GM12864 (cell line): ENCODE measurements around the gene SGK1.

Source experiments
- DNase-seq: peaks from one replicate; pipeline ENCODE4 v3.0.0-alpha.2; 2011; ENCODE audit warnings: low read depth
- H3K4me3 ChIP-seq: 2 replicates; pipeline ENCODE4 v1.5.1; 2011; ENCODE audit warnings: mild to moderate bottlenecking, low read depth, low read length, control low read depth
- TF ChIP-seq, protein P1 (sequence below): IDR thresholded peaks from 2 replicates; pipeline ENCODE4 v1.5.1; 2011; ENCODE audit warnings: low read depth, mild to moderate bottlenecking, moderate library complexity, low read length, control low read depth, inconsistent platforms; ENCODE audit errors: missing control alignments

SGK1 gene

DNA sequence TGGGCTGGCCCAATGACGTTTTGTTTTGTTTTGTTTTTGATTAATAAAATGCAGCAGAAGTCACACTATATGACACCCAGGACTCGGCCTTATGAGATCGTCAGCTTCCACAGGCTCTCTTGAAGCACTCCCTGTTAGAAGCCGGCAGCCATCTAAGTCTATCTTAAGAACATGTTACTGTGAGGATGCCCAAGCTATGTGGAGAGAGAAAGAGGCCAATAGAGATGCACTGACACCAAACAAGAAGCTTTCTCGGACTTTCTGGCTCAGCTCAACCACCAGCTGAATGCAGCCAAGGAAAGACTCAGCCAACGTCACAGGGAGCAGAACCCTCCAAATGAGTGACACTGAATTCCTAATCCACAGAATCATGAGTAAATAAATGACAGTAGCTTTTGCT is 14.0 kb downstream of the SGK1 start:
- no peak for DNase-seq
- TF ChIP-seq, protein P1, sequence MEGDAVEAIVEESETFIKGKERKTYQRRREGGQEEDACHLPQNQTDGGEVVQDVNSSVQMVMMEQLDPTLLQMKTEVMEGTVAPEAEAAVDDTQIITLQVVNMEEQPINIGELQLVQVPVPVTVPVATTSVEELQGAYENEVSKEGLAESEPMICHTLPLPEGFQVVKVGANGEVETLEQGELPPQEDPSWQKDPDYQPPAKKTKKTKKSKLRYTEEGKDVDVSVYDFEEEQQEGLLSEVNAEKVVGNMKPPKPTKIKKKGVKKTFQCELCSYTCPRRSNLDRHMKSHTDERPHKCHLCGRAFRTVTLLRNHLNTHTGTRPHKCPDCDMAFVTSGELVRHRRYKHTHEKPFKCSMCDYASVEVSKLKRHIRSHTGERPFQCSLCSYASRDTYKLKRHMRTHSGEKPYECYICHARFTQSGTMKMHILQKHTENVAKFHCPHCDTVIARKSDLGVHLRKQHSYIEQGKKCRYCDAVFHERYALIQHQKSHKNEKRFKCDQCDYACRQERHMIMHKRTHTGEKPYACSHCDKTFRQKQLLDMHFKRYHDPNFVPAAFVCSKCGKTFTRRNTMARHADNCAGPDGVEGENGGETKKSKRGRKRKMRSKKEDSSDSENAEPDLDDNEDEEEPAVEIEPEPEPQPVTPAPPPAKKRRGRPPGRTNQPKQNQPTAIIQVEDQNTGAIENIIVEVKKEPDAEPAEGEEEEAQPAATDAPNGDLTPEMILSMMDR: no peak
- H3K4me3 ChIP-seq: no peak overlapping the region

GRCh38 chr6:134299236-134299635 is 18.7 kb downstream of the SGK1 start:
- no peak overlapping the region for H3K4me3 ChIP-seq
- TF ChIP-seq, protein P1: no peak
- no peak for DNase-seq

DNA sequence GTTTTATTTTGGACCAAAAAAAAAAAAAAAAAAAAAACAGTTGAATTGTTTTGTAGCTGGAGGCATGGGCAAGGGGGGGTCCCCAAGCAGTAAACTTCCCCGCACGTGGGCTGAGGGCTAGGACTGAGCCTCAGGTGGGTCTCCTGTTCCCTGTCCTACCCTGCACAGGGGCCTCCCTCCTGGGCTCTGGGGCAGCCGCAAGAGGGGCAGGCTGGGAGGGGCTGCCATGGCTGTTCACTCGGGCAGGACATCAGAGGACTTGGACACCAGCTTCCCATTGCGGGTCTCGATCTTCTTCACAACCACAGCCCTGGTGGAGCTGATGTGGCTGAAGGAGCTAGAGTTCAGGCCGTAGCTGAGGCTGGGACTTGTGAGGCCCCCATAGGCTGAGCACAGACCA is 21.1 kb downstream of the SGK1 start:
- DNase-seq: no peak
- H3K4me3 ChIP-seq: no peak overlapping the region
- TF ChIP-seq, protein P1: no peak

GRCh38 chr6:134295953-134296553 is 21.9 kb downstream of the SGK1 start:
- peak; percentile 40 for DNase-seq
- no peak overlapping the region for H3K4me3 ChIP-seq
- TF ChIP-seq, protein P1: no peak

GRCh38 chr6:134293659-134294161 is 24.2 kb downstream of the SGK1 start:
- TF ChIP-seq, protein P1: no peak
- H3K4me3 ChIP-seq: no peak overlapping the region
- DNase-seq: no peak

- no peak for DNase-seq
These were observed 26.8 kb downstream of the SGK1 start for GRCh38 chr6:134291156-134291555.

GRCh38 chr6:134289204-134289575 is 28.7 kb downstream of the SGK1 start:
- no peak overlapping the region for H3K4me3 ChIP-seq
- TF ChIP-seq, protein P1: no peak
- DNase-seq: no peak

More at GRCh38 chr6:134291156-134291555, 26.8 kb downstream of the SGK1 start:
- H3K4me3 ChIP-seq: no peak overlapping the region
- TF ChIP-seq, protein P1: no peak
